HepG2 (cell line): ENCODE data around the gene ATP5MC2. TPM values are rescaled to one million over a fixed set of nuclear protein-coding genes. Genes with fewer than 3 reads are reported as not detected.

Source experiments
- FOXO1 ChIP-seq: sonication (generic); formaldehyde crosslinking; IDR thresholded peaks from 2 replicates; pipeline ENCODE4 v1.4.0; 2020; ENCODE audit warnings: missing genetic modification reagents
- GRHL1 ChIP-seq: sonication (generic); formaldehyde crosslinking; conservative IDR thresholded peaks from 2 replicates; pipeline ENCODE4 v1.8.0; 2022; ENCODE audit warnings: missing genetic modification reagents
- HMGXB3 ChIP-seq: sonication (generic); formaldehyde crosslinking; IDR thresholded peaks from 2 replicates; pipeline ENCODE4 v1.4.0; 2020; ENCODE audit warnings: missing genetic modification reagents, borderline replicate concordance
- HOXA3 ChIP-seq: sonication (generic); formaldehyde crosslinking; IDR thresholded peaks from 2 replicates; pipeline ENCODE4 v1.5.0; 2020; ENCODE audit warnings: missing genetic modification reagents
- HOXA9 ChIP-seq: sonication (generic); formaldehyde crosslinking; IDR thresholded peaks from 2 replicates; pipeline ENCODE4 v1.8.1; 2022; ENCODE audit warnings: missing genetic modification reagents, mild to moderate bottlenecking, moderate library complexity, borderline replicate concordance
- KLF13 ChIP-seq: sonication (generic); formaldehyde crosslinking; IDR thresholded peaks from 2 replicates; pipeline ENCODE4 v1.4.0; 2020; ENCODE audit warnings: mild to moderate bottlenecking, missing genetic modification reagents
- PATZ1 ChIP-seq: sonication (generic); formaldehyde crosslinking; IDR thresholded peaks from 2 replicates; pipeline ENCODE4 v1.4.0; 2020; ENCODE audit warnings: missing genetic modification reagents
- PHF8 ChIP-seq: sonication (generic); formaldehyde crosslinking; IDR thresholded peaks from 2 replicates; pipeline ENCODE4 v1.5.0; 2020; ENCODE audit warnings: missing genetic modification reagents
- SMAD1 ChIP-seq: sonication (generic); formaldehyde crosslinking; IDR thresholded peaks from 2 replicates; pipeline ENCODE4 v1.4.0; 2020; ENCODE audit warnings: missing genetic modification reagents, low read depth, mild to moderate bottlenecking, borderline replicate concordance
- STAG1 ChIP-seq: sonication (generic); formaldehyde crosslinking; IDR thresholded peaks from 2 replicates; pipeline ENCODE4 v1.4.0; 2020; ENCODE audit warnings: missing genetic modification reagents
- TFDP1 ChIP-seq: IDR thresholded peaks from 2 replicates; pipeline ENCODE4 v1.6.1; 2016; ENCODE audit warnings: missing compliant biosample characterization, missing genetic modification reagents, borderline replicate concordance
- TSC22D2 ChIP-seq: sonication (generic); formaldehyde crosslinking; IDR thresholded peaks from 2 replicates; pipeline ENCODE4 v1.5.1; 2020; ENCODE audit warnings: missing genetic modification reagents, mild to moderate bottlenecking, borderline replicate concordance
- U2AF1 ChIP-seq: fragments of 200-400 bp; formaldehyde crosslinking; optimal IDR thresholded peaks from 2 replicates; pipeline ENCODE3; 2017; ENCODE audit warnings: mild to moderate bottlenecking, low read depth, low read length
- YY1 ChIP-seq: IDR thresholded peaks from 2 replicates; pipeline ENCODE4 v1.6.1; 2011; ENCODE audit warnings: low read length, low read depth, moderate library complexity, mild to moderate bottlenecking; ENCODE audit not compliant: insufficient read depth, insufficient replicate concordance
- ZFAT ChIP-seq: sonication (generic); formaldehyde crosslinking; conservative IDR thresholded peaks from 2 replicates; pipeline ENCODE4 v1.8.1; 2023; ENCODE audit warnings: missing genetic modification reagents, inconsistent platforms
- ZFX ChIP-seq: sonication (generic); formaldehyde crosslinking; IDR thresholded peaks from 2 replicates; pipeline ENCODE4 v1.4.0; 2020; ENCODE audit warnings: mild to moderate bottlenecking, low read depth, missing genetic modification reagents, moderate library complexity
- ZFY ChIP-seq: sonication (generic); formaldehyde crosslinking; IDR thresholded peaks from 2 replicates; pipeline ENCODE4 v1.4.0; 2020; ENCODE audit warnings: missing genetic modification reagents
- ZNF121 ChIP-seq: sonication (generic); formaldehyde crosslinking; IDR thresholded peaks from 2 replicates; pipeline ENCODE4 v1.5.0; 2020; ENCODE audit warnings: mild to moderate bottlenecking, missing genetic modification reagents
- ZNF768 ChIP-seq: sonication (generic); formaldehyde crosslinking; IDR thresholded peaks from 2 replicates; pipeline ENCODE4 v1.4.0; 2020; ENCODE audit warnings: missing genetic modification reagents
- ZNF878 ChIP-seq: sonication (generic); formaldehyde crosslinking; IDR thresholded peaks from 2 replicates; pipeline ENCODE4 v1.8.1; 2023; ENCODE audit warnings: mild to moderate bottlenecking, missing genetic modification reagents, moderate library complexity
- polyA plus RNA-seq, 8 experiments: library from polyadenylated mRNA; depleted of rRNA in 3 of 8; stranded (reverse) in 7 of 8; unstranded in 1 of 8; fragments of >200 nt; fragmentation: Illumina TruSeq in 4 of 8; extraction: Trizol in 4 of 8; gene quantifications; 2 replicates each; pipeline versions ENCODE4 v1.2.1 to v1.2.3, GENCODE V29; 2011 to 2016; ENCODE audit warnings: low read depth in 4 of 8, missing spikeins in 1 of 8, mixed read lengths in 1 of 8; ENCODE audit not compliant: insufficient read depth in 1 of 8
- total RNA-seq, 5 experiments: library from RNA; depleted of rRNA; stranded (reverse); fragments of >200 nt; fragmentation: Illumina TruSeq; extraction: Trizol; gene quantifications; 2 replicates each; pipeline ENCODE4 v1.2.3, GENCODE V29; 2016; ENCODE audit warnings: low read depth in 1 of 5

The ATP5MC2 gene
- total and polyA plus RNA-seq, 2 of the 13 experiments (the other 11 are each of a cell fraction or from before 2014, with no cell fraction given): 230 to 257 TPM

- no peak for TF ChIP-seq SMAD1 (CRISPR knock-in tag)
- peak; percentile 66 for TF ChIP-seq PATZ1
- TF ChIP-seq GRHL1: no peak
- no peak for TF ChIP-seq KLF13 (CRISPR knock-in tag)
- TF ChIP-seq STAG1 (CRISPR knock-in tag): peak; percentile 15; the same call in 1 of the 2 replicates
- 0 out of 2 replicates have a peak, but pooled peaks have one; percentile 22 for TF ChIP-seq TFDP1
- TF ChIP-seq PHF8 (CRISPR knock-in tag): 0 out of 2 replicates have a peak, but pooled peaks have one; percentile 36
- peak; percentile 49; the same call in 1 of the 2 replicates for TF ChIP-seq HOXA3 (CRISPR knock-in tag)
- peak; percentile 49; the same call in 1 of the 2 replicates for TF ChIP-seq TSC22D2 (CRISPR knock-in tag)
- no peak for TF ChIP-seq U2AF1
- peak; percentile 67; the same call in 1 of the 2 replicates for TF ChIP-seq ZNF878
- no peak for TF ChIP-seq YY1
- TF ChIP-seq ZFY (CRISPR knock-in tag): peak; percentile 52
- no peak for TF ChIP-seq HOXA9 (CRISPR knock-in tag)
- TF ChIP-seq HMGXB3 (CRISPR knock-in tag): no peak
- peak; percentile 67; the same call in 1 of the 2 replicates for TF ChIP-seq FOXO1 (CRISPR knock-in tag)
- TF ChIP-seq ZNF121 (CRISPR knock-in tag): no peak
- TF ChIP-seq ZFX: peak; percentile 30; the same call in 1 of the 2 replicates
- TF ChIP-seq ZNF768 (CRISPR knock-in tag): no peak
- TF ChIP-seq ZFAT (CRISPR knock-in tag): no peak
Measured at GRCh38 chr12:53659011-53659551, 16.8 kb downstream of the ATP5MC2 start (continued).
